NCI-H82 treated with DMSO at 0.1 percent for 48 hours (cell line): ENCODE data around the gene TNP2.

ENCODE experiments used
- DNase-seq: peaks from one replicate; lab custom pipeline; 2025; ENCODE audit not compliant: unreplicated experiment; lab: John Stamatoyannopoulos, UW

The TNP2 gene

DNA sequence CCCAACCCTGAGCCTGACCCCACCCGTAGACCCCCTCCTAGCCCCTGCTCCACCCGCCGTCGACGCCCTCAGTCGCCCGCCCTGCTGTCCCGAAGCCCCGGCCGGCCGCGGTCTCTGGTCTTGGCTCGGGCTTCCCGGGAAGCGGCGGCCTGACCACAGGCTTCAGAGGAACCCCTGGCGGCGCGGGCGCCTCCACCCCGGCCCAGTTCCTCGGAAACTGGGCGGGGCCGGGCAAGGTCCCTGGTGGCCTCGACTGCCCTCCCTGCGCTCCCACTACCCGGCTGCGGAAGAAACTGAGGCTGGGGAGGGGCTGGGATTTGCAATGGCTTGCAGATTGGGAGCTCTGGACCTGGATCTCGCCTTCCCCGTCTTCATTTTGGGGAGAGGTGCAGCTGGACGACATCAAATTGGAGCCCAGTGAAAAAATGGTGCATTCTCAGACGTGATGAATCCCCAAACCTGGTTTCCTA is 12.4 kb downstream of the TNP2 start:
- DNase-seq: no peak

- peak; percentile 50 for DNase-seq
Observed at GRCh38 chr16:11255737-11256660, 13.1 kb downstream of the TNP2 start, which contains the start of gene SOCS1. Gene SOCS1 (minus strand): TSS chr16:11256204. CDS start chr16:11255478, 726 bp downstream.

DNA sequence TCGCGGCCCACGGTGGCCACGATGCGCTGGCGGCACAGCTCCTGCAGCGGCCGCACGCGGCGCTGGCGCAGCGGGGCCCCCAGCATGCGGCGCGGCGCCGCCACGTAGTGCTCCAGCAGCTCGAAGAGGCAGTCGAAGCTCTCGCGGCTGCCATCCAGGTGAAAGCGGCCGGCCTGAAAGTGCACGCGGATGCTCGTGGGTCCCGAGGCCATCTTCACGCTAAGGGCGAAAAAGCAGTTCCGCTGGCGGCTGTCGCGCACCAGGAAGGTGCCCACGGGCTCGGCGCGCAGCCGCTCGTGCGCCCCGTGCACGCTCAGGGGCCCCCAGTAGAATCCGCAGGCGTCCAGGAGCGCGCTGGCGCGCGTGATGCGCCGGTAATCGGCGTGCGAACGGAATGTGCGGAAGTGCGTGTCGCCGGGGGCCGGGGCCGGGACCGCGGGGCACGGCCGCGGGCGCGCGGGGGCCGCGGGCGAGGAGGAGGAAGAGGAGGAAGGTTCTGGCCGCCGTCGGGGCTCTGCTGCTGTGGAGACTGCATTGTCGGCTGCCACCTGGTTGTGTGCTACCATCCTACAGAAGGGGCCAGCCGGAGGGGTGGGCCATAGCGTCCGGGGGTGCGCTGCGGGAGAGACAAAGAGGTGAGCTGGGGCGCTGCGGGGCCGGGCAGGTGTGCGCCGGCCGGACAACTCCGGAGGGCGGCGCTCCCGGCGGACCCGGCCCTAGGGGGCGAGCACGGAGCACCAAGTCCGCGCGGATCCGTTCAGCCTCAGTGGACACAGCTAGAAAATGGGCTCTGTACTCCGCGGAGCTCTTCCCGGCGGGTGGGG is 14.0 kb downstream of the TNP2 start:
- no peak for DNase-seq

DNA sequence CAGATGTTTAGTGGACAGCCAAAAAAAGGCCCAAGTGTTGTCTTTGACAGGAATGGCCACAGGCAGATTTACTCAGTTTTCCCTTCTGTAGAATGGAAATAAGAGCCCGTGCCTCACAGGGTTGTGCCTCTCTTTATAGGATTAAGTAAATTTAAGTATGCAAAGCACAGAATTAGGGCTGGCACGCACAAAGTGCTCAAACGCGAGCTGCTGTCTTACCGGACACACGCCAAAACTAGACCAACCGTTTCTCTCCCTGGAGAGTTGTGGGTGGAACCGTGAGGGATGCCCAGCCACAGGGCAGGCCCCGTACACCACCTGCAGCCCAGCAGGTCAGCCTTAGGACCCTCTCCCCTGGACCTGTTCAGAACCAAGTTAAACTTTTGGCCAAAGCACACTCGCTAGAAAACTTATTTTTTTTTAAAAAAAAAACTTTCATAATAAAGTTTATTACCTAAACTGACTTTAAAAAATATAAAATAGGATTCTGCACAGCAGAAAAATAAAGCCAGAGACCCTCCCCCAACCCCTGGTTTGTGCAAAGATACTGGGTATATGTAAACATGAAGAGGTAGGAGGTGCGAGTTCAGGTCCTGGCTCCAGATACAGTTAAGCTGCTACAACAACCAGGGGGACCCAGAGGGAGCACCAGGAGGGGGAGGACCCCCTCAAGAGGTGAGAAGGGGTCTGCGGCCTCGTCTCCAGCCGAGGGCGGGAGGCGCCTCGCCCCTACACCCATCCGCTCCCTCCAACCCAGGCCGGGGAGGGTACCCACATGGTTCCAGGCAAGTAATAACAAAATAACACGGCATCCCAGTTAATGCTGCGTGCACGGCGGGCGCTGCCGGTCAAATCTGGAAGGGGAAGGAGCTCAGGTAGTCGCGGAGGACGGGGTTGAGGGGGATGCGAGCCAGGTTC is 14.9 kb downstream of the TNP2 start:
- no peak for DNase-seq

- no peak for DNase-seq
Observed at GRCh38 chr16:11253009-11253994, 15.8 kb downstream of the TNP2 start.

GRCh38 chr16:11252482-11252931 is 16.6 kb downstream of the TNP2 start:
- DNase-seq: no peak

DNA sequence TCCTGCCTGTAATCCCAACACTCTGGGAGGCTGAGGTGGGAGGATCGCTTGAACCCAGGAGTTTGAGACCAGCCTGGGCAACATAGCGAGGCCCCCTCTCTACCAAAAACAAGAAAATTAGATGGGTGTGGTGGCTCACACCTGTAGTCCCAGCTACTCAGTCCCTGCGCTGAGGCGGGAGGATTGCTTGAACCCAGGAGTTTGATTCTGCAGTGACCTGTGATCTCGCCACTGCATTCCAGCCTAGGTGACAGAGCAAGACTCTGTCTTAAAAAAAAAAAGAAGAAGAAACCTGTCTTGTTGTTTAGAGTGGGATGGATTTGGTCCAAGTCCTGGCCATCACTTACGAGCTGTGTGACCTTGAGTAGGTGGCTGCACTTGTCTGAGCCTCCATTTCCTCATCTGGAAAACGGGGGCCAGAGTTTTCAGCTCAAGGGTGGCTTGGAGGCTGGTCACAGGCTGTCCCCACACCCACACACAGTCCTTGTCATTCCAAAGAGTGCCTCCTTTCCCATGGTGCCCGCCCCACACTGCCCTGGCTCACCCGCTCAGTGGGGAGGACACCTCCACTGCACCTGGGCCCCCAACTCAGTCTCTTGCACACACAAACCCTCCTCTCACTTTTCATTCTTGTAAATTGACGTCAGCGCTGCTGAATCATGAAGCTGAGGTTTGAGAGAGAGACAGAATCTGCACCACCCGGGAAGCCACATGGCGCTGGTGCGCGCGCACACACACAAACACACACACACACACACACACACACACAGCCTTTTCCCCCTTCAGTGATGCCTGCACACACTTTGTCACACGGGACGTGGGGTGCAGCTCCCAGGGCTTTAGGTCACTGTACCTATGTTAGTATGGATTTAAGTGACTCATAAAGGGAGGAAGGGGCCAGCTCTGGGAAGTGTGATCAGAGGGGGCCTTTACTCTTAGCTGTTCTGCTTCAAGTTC is 17.3 kb downstream of the TNP2 start:
- no peak for DNase-seq

GRCh38 chr16:11250786-11251524 is 18.2 kb downstream of the TNP2 start:
- no peak for DNase-seq

GRCh38 chr16:11250091-11250785 is 18.9 kb downstream of the TNP2 start:
- DNase-seq: no peak

- no peak for DNase-seq
Observed at GRCh38 chr16:11249233-11250061, 19.7 kb downstream of the TNP2 start.

DNA sequence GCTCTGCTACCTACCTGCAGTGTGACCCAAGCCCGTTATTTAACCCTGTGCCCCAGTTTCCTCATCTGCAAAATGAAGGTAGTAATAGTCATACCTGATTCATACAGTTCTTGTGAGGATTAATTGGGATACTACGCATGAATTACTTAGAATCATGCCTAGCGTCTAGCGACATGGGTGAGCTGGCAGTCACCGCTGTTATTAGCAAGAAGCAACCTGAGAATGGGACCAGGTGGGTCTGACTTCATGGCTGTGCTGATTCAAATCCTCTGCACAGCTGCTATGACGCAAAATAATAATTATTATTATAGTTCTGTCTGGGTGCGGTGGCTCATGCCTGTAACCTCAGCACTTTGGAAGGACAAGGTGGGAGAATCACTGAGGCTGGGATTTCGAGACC is 21.0 kb downstream of the TNP2 start:
- no peak for DNase-seq

- DNase-seq: no peak
Observed at GRCh38 chr16:11245988-11246387, 23.1 kb downstream of the TNP2 start.

GRCh38 chr16:11245222-11245737 is 23.8 kb downstream of the TNP2 start:
- DNase-seq: no peak

- DNase-seq: no peak
Observed at GRCh38 chr16:11242658-11243057, 26.5 kb downstream of the TNP2 start.

DNA sequence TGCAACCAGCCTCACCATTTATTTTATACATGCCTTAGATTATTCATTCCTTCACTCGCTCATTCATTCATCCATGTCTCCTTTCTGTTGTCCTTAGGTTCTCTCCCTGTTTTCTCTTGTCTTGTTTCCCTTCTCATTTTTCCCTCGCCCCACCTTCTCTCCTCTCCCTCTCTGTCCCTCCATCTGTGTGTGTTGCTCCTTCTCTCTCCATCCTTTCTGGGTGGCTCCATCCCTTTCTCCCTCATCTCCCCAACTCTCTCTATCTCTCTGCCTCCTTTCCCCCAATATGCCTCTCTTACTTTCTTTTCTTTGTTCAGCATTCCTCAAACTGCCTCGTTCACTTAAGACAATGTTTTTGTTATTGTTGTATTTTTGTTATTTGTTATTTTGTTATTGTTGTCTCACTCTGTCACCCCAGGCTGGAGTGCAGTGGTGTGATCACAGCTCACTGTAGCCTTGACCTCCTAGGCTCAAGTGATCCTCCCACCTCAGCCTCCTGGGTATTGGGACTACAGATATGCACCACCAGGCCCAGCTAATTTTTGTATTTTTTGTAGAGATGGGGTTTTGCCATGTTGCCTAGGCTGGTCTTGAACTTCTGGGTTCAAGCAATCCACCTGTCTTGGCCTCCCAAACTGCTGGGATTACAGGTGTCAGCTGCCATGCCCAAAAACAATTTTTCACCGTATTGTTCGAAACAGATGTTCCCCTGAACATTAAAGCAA is 27.5 kb downstream of the TNP2 start:
- DNase-seq: no peak
